Femur (tissue), 1 donor: ENCODE results near the gene EPHA1.

Source experiments
- DNase-seq: peaks from one replicate; pipeline ENCODE4 v3.0.0-alpha.2; 2017

EPHA1 gene

GRCh38 chr7:143368387-143368786, 40.3 kb downstream of the EPHA1 start:
- no peak for DNase-seq

- DNase-seq = no peak
Measured at GRCh38 chr7:143367972-143368371, 40.7 kb downstream of the EPHA1 start.

GRCh38 chr7:143363016-143363937, 45.4 kb downstream of the EPHA1 start:
- no peak for DNase-seq

DNA sequence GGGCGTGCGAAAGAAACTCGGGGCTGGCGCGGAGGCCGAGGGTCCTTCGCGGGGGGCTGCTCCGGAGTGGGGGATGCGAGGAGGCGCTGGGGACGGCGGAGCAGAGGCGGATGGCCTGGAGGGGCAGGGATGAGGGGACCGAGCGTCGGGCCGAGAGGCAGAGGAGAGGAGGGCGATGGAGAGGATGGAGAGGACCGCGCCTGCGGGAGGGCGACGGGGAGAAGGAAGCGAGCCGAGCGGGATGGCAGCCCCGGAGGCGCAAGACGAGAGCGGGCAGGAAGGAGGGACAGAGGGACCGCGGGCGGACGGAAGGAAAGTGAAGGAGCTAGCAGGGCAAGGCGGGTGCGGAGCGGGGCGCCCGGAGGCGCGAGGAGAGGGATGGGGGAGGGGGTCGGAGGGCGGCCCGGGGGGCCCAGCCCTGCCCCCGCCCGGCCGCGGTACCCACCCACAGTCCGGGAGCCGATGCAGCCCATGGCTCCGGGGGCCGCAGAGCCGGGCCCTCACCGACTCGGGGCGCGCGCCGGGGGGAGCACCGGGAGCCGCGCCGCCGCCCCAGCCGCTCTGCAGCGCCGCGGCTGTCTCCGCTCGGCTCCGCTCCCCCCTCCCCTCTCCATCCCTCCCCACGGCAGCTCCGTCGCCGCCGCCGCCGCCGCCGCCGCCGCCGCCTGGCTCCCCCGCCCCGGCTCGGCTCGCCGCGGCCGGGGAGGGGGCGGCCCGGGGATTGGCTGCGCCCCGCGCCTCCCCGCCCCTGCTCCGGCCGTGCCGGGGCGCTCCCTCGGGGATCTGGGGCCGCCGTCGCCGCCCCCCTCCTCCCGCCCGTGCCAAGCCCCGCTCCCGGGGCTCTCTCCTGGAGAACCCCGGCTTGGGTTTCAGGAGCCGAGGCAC, 46.3 kb downstream of the EPHA1 start, which contains the start of gene FAM131B:
Gene FAM131B, minus strand, starts transcription at position 583 of the 885 bp plus-strand sequence. Its CDS starts 110 bp downstream, at position 473.
- DNase-seq = no peak

- no peak for DNase-seq
Measured at GRCh38 chr7:143361552-143362130, 47.0 kb downstream of the EPHA1 start.

DNA sequence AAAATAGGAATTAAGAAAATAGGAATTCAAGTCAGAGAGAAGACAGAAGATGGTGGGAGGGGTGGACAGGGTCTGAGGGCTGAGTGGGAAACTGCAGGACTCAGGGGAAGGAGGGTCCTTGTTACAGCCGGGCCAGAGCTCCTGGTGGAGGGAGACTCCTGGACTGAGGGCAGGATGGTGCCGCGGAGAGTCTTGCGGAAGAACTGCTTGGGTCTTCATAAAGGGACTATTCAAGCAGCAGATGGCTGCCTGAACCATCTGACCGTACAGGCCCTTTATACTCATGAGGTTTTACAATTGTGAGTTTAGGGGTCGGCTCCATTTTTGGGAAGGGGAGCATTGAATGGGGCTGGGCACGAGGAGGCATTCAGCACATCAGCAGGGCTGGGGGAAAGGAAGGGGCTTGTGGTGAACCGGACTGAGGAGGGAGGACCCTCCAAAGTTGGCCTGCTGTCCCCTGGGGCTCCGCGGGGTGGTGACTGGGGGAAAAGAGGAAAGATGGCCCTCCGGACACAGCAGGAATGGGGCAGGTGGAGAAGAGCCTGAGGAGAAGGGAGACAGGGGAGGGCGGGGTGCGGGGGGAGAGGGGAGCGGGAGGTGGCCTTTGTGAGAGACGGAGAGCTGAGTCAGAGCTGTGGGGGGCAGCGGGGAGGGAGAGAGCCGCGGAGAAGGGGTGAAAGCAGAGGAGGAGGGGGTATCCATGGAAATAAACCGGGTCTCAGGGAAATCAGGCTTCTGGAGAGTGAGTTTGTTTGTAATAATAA, 47.7 kb downstream of the EPHA1 start:
- DNase-seq = no peak

GRCh38 chr7:143359771-143360353, 48.8 kb downstream of the EPHA1 start:
- no peak for DNase-seq

DNA sequence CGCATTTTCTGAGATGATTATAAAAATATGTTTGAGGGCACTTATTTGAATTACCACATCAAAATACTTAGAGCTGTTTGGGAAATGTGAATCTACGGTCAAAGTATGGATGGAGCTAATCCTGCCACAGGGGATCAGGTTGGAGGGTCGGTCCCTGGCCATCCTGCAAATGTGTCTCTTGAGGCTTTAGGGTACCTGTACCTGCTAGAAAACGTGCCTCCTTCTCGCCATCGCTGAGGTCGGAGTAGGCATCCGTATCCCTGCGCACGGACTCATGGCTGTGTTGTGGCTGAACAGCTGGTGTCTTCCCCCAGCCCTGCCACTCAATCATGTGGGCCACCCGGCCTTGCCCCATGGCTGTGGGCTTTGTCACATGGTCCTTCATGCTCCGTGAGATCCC, 50.0 kb downstream of the EPHA1 start:
- no peak for DNase-seq

GRCh38 chr7:143356414-143357050, 52.1 kb downstream of the EPHA1 start:
- DNase-seq = no peak

DNA sequence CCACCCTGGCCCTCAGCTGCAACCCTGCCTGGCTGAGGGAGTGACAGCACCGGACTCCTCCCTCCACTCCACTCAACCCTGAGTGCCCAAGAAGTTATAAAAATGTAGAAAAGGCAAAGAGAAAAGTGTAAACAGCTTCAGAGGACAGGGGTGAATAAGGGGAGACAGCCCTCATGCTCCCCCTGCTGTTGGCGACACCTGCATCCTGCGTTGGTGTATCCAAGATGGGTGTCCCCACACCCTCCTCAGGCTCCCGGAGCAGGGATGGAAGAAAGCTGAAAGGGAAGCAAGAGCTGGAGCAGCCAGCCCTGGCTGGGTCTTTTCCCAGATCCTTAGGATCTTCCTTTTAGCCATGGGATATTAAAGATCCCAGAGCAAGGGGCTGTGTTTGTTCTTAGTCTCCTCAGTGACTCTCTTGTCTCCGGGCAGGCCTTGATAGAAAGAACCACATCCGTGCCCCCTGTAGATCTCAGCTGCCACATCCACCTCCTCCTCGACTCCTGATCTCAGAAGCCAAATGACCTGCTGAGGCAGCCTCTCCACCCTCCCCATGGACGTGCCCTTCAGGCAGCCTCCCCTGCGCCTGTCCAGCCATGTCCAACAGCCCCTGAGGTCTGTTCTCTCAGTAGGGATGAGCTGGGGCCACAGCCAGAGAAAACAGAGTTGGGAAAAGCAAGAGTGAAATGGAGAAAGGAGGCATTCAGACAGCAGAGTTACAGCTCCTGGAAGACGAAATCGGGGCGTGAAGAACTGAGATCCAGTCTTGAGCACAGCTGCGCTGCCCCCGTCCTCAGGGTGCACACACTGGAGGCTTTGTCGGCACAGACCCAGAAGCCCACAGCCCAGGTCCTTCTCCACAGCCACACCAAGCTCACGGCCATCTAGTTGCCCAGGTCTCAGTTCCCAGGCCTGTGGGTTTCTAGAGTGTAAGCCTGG, 52.9 kb downstream of the EPHA1 start:
- no peak for DNase-seq

GRCh38 chr7:143354965-143355364, 53.7 kb downstream of the EPHA1 start:
- no peak for DNase-seq

- DNase-seq = no peak
Measured at GRCh38 chr7:143354376-143354775, 54.3 kb downstream of the EPHA1 start.

DNA sequence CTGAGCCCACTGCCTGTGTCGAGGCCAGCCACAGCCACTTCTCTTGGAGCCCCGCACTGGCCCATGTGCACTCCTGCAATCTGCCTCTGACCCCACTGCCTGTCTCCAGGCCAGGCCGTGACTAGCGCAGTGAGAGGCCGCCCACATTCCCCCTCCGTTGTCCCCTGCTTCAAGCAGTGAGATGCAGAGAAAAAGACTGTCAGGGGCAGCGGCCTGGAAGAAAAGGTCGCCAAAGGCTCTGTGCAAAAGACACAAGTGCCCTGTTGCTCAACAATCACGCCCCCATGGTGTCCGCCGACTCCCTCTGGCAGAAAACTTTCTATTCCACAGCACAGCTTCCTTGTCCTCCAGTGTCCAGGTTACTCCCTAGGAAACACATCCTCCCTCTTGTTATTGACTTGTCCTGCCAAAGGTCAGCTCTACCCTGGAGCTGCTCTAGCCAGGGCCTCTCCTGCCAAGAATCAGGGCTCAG, 56.1 kb downstream of the EPHA1 start:
- no peak for DNase-seq

GRCh38 chr7:143351574-143351973, 57.1 kb downstream of the EPHA1 start:
- no peak for DNase-seq

DNA sequence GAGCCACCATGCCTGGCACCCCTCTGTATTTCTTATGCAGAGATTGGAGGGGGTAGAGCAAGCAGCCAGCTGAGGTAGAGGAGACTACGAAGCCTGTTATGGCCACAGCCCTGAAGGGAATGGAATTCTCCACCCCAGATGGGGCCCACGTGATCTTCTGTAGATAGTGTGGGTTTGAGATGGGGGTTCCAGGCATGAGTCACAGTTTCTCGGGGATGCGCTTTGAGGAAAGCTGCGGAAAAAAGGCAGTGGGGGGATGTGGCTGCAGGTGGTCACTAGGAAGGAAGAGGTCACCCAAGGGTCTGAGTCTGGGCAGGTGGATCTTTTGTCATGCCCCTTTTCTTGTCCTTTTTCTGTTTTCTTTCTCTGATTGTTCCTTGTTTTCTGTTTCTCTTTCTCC, 57.6 kb downstream of the EPHA1 start:
- no peak for DNase-seq

DNA sequence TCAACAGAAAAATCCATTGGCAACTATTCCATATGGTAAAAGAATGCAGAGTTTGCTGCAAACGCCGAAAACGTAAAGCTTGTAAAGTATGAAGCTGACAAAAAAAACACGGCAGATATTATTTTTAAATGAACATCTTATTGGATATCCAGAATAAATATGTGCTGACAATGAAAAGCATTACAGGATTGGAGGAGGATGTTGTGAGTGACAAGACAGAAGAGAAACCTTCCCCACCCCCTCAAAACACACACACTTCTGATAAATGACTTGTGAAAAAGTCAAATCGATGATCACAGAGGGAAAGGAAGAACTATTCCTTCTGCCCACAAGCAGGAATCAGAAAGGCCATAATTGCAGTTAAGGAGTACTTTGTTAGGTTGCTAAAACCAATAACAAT, 60.7 kb downstream of the EPHA1 start:
- no peak for DNase-seq

- no peak for DNase-seq
Measured at GRCh38 chr7:143346018-143346417, 62.6 kb downstream of the EPHA1 start.

GRCh38 chr7:143345428-143345900, 63.2 kb downstream of the EPHA1 start:
- DNase-seq = peak; percentile 54

- DNase-seq = no peak
Measured at GRCh38 chr7:143343596-143343995, 65.1 kb downstream of the EPHA1 start.

DNA sequence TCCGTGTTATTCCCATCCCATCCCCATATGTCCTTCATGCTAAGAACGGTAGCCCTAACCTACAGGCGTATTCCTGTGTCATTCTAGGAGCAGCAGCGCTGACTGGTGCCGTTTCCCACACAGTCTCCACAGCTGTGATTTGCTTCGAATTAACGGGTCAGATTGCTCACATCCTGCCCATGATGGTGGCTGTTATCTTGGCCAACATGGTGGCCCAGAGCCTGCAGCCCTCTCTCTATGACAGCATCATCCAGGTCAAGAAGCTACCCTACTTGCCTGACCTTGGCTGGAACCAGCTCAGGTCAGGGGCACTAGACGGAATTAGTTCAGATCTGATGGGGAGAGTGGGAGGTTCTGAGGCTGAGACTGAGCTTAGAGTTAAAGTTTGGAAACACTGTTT, 66.8 kb downstream of the EPHA1 start:
- no peak for DNase-seq
